Bronchial epithelial cell (primary cell): ENCODE results near the gene IRX1. TPM values are rescaled to one million over a fixed set of nuclear protein-coding genes. Genes with fewer than 3 reads are reported as not detected.

Experiments
- DNase-seq: peaks from one replicate; pipeline ENCODE4 v3.0.0-alpha.2; 2010; ENCODE audit warnings: low read depth
- FAIRE-seq: peaks from 2 replicates; lab custom pipeline; 2011; peaks lifted over from hg19 to GRCh38; lab: Jason Lieb, UNC
- H3K27me3 ChIP-seq: 2 replicates; pipeline ENCODE4 v1.5.1; 2011; ENCODE audit warnings: low read length; ENCODE audit not compliant: control insufficient read depth, insufficient read depth
- H3K36me3 ChIP-seq: 2 replicates; pipeline ENCODE4 v1.5.1; 2011; ENCODE audit warnings: low read length; ENCODE audit not compliant: control insufficient read depth, insufficient read depth
- H3K4me3 ChIP-seq: 2 replicates; pipeline ENCODE4 v1.5.1; 2011; ENCODE audit warnings: mild to moderate bottlenecking, low read depth, low read length, control low read depth
- CTCF ChIP-seq: IDR thresholded peaks from 2 replicates; pipeline ENCODE4 v1.5.1; 2011; ENCODE audit warnings: mild to moderate bottlenecking, moderate library complexity, low read length, control low read depth, inconsistent platforms; ENCODE audit not compliant: insufficient read depth, severe bottlenecking
- total RNA-seq: library from RNA; depleted of rRNA; stranded (reverse); fragments of >200 nt; gene quantifications from 2 replicates; pipeline ENCODE4 v1.2.1, GENCODE V29; 2014

The IRX1 gene
- total RNA-seq, 1 donor from 2014 or later, result 15.3 TPM

- no peak for TF ChIP-seq CTCF
- no peak for DNase-seq
- H3K4me3 ChIP-seq, result peak overlapping the region; percentile 40
- H3K36me3 ChIP-seq, result no peaks in the 10 kb centered on the region
- peaks cover 12% of the 10 kb centered on the region for H3K27me3 ChIP-seq
- no peak for FAIRE-seq
These were observed 1.1 kb upstream of the IRX1 start for GRCh38 chr5:3594510-3595005.

GRCh38 chr5:3596261-3596825 lies 711 bp downstream of the IRX1 start:
- H3K27me3 ChIP-seq, result peaks cover 7% of the 10 kb centered on the region
- peak overlapping the region; percentile 46 for H3K4me3 ChIP-seq
- DNase-seq, result no peak
- no peak for FAIRE-seq
- H3K36me3 ChIP-seq, result no peaks in the 10 kb centered on the region
- no peak for TF ChIP-seq CTCF

GRCh38 chr5:3596857-3597166 lies 1.2 kb downstream of the IRX1 start:
- DNase-seq (no peak), FAIRE-seq (no peak)
- no peak for TF ChIP-seq CTCF
- Histone ChIP-seq H3K27me3 (peaks cover 5% of the 10 kb centered on the region), H3K4me3 (peak overlapping the region; percentile 46), H3K36me3 (no peaks in the 10 kb centered on the region)

- H3K27me3 ChIP-seq, result peaks cover 5% of the 10 kb centered on the region
- H3K4me3 ChIP-seq, result peak overlapping the region; percentile 46
- DNase-seq (no peak), FAIRE-seq (no peak)
- no peaks in the 10 kb centered on the region for H3K36me3 ChIP-seq
- TF ChIP-seq CTCF, result no peak
These were observed 1.8 kb downstream of the IRX1 start for GRCh38 chr5:3597167-3598007.

- no peak for DNase-seq
These were observed 2.6 kb downstream of the IRX1 start for GRCh38 chr5:3598207-3598606.

More at GRCh38 chr5:3598207-3598606, 2.6 kb downstream of the IRX1 start:
- H3K36me3 ChIP-seq, result no peaks in the 10 kb centered on the region
- peaks cover 1% of the 10 kb centered on the region for H3K27me3 ChIP-seq
- no peak overlapping the region for H3K4me3 ChIP-seq
- no peak for TF ChIP-seq CTCF
- FAIRE-seq, result no peak
